ENCODE results near the gene FOXA3.
"Not testable (repeated sequence)": the region's sequence is repeated elsewhere in the genome, so short reads cannot be mapped to it uniquely, and the experiment has no call there.

Gene FOXA3

GRCh38 chr19:45895519-45895972 is 31.4 kb downstream of the FOXA3 start:
- DNase-seq (ENCODE audit: low spot score in 2 of 2) (no peak), ATAC-seq (replicated peaks; ENCODE audit: extremely low read depth, poor library complexity, severe bottlenecking) (no peak)
- H3K27me3 Mint-ChIP-seq = no peaks in the 10 kb centered on the region
- peaks cover 17% of the 10 kb centered on the region for H3K36me3 Mint-ChIP-seq (ENCODE audit: insufficient read depth)
- H3K9me3 Mint-ChIP-seq = no peaks in the 10 kb centered on the region
- no peak overlapping the region for H3K27ac Mint-ChIP-seq (ENCODE audit: low read depth)
- H3K4me1 Mint-ChIP-seq = peaks cover 7% of the 10 kb centered on the region
- H3K4me3 Mint-ChIP-seq = no peak overlapping the region

GRCh38 chr19:45895983-45896599 is 32.0 kb downstream of the FOXA3 start:
- H3K9me3 Mint-ChIP-seq; H3K27ac Mint-ChIP-seq (ENCODE audit: low read depth); H3K4me3 Mint-ChIP-seq; DNase-seq (ENCODE audit: low spot score in 2 of 2); H3K27me3 Mint-ChIP-seq; ATAC-seq (replicated peaks; ENCODE audit: extremely low read depth, poor library complexity, severe bottlenecking): not testable (repeated sequence)
- peaks cover 17% of the 10 kb centered on the region for H3K36me3 Mint-ChIP-seq (ENCODE audit: insufficient read depth)
- H3K4me1 Mint-ChIP-seq = peaks cover 12% of the 10 kb centered on the region

- no peak for ATAC-seq (replicated peaks; ENCODE audit: extremely low read depth, poor library complexity, severe bottlenecking)
- peaks cover 19% of the 10 kb centered on the region for H3K36me3 Mint-ChIP-seq (ENCODE audit: insufficient read depth)
- DNase-seq (ENCODE audit: low spot score in 2 of 2) = no peak
- no peaks in the 10 kb centered on the region for H3K27me3 Mint-ChIP-seq
- H3K4me3 Mint-ChIP-seq = no peak overlapping the region
- no peak overlapping the region for H3K27ac Mint-ChIP-seq (ENCODE audit: low read depth)
- H3K4me1 Mint-ChIP-seq = peaks cover 20% of the 10 kb centered on the region
- no peaks in the 10 kb centered on the region for H3K9me3 Mint-ChIP-seq
Observed at GRCh38 chr19:45897261-45897812, 33.2 kb downstream of the FOXA3 start.

- H3K36me3 Mint-ChIP-seq (ENCODE audit: insufficient read depth) = peaks cover 26% of the 10 kb centered on the region
- ATAC-seq (replicated peaks; ENCODE audit: extremely low read depth, poor library complexity, severe bottlenecking) (no peak), DNase-seq (ENCODE audit: low spot score in 2 of 2) (no peak)
- no peak overlapping the region for H3K27ac Mint-ChIP-seq (ENCODE audit: low read depth)
- no peak overlapping the region for H3K4me3 Mint-ChIP-seq
- H3K4me1 Mint-ChIP-seq = peaks cover 21% of the 10 kb centered on the region
- no peaks in the 10 kb centered on the region for H3K27me3 Mint-ChIP-seq
- H3K9me3 Mint-ChIP-seq = no peaks in the 10 kb centered on the region
Observed at GRCh38 chr19:45899253-45899652, 35.1 kb downstream of the FOXA3 start.

- DNase-seq (ENCODE audit: low spot score in 2 of 2) (no peak), ATAC-seq (replicated peaks; ENCODE audit: extremely low read depth, poor library complexity, severe bottlenecking) (no peak)
- peak overlapping the region; percentile 92 for H3K4me3 Mint-ChIP-seq
- no peaks in the 10 kb centered on the region for H3K27me3 Mint-ChIP-seq
- H3K4me1 Mint-ChIP-seq = peaks cover 21% of the 10 kb centered on the region
- no peak overlapping the region for H3K27ac Mint-ChIP-seq (ENCODE audit: low read depth)
- H3K9me3 Mint-ChIP-seq = no peaks in the 10 kb centered on the region
- peaks cover 21% of the 10 kb centered on the region for H3K36me3 Mint-ChIP-seq (ENCODE audit: insufficient read depth)
Observed at GRCh38 chr19:45899919-45900589, 35.9 kb downstream of the FOXA3 start.

- no peaks in the 10 kb centered on the region for H3K27me3 Mint-ChIP-seq
- H3K36me3 Mint-ChIP-seq (ENCODE audit: insufficient read depth) = peaks cover 18% of the 10 kb centered on the region
- ATAC-seq (replicated peaks; ENCODE audit: extremely low read depth, poor library complexity, severe bottlenecking) (no peak), DNase-seq (ENCODE audit: low spot score in 2 of 2) (no peak)
- peak overlapping the region; percentile 92 for H3K4me3 Mint-ChIP-seq
- H3K9me3 Mint-ChIP-seq = no peaks in the 10 kb centered on the region
- peaks cover 21% of the 10 kb centered on the region for H3K4me1 Mint-ChIP-seq
- H3K27ac Mint-ChIP-seq (ENCODE audit: low read depth) = no peak overlapping the region
Observed at GRCh38 chr19:45900738-45901431, 36.8 kb downstream of the FOXA3 start.

- DNase-seq (ENCODE audit: low spot score in 2 of 2) (no peak), ATAC-seq (replicated peaks; ENCODE audit: extremely low read depth, poor library complexity, severe bottlenecking) (no peak)
- H3K4me1 Mint-ChIP-seq = peaks cover 21% of the 10 kb centered on the region
- H3K4me3 Mint-ChIP-seq = peak overlapping the region; percentile 92
- no peaks in the 10 kb centered on the region for H3K9me3 Mint-ChIP-seq
- H3K27me3 Mint-ChIP-seq = no peaks in the 10 kb centered on the region
- peak overlapping the region; percentile 89 for H3K27ac Mint-ChIP-seq (ENCODE audit: low read depth)
- H3K36me3 Mint-ChIP-seq (ENCODE audit: insufficient read depth) = peaks cover 18% of the 10 kb centered on the region
Observed at GRCh38 chr19:45901432-45901911, 37.3 kb downstream of the FOXA3 start.

GRCh38 chr19:45901912-45902650 is 38.0 kb downstream of the FOXA3 start, which contains the start of gene MYPOP:
Gene MYPOP (minus strand): TSS chr19:45902613. CDS start chr19:45901773, 840 bp downstream.
- H3K27ac Mint-ChIP-seq (ENCODE audit: low read depth) = peak within 1 kb of the TSS; percentile 89
- no peaks in the 10 kb centered on the region for H3K9me3 Mint-ChIP-seq
- peaks cover 18% of the 10 kb centered on the region for H3K36me3 Mint-ChIP-seq (ENCODE audit: insufficient read depth)
- H3K4me1 Mint-ChIP-seq = peaks cover 21% of the 10 kb centered on the region
- ATAC-seq (replicated peaks; ENCODE audit: extremely low read depth, poor library complexity, severe bottlenecking) (no peak), DNase-seq (ENCODE audit: low spot score in 2 of 2) (no peak)
- H3K27me3 Mint-ChIP-seq = no peaks in the 10 kb centered on the region
- peak within 1 kb of the TSS; percentile 92 for H3K4me3 Mint-ChIP-seq

GRCh38 chr19:45902651-45903625 is 38.8 kb downstream of the FOXA3 start:
- H3K4me3 Mint-ChIP-seq = peak overlapping the region; percentile 92
- H3K27me3 Mint-ChIP-seq = no peaks in the 10 kb centered on the region
- ATAC-seq (replicated peaks; ENCODE audit: extremely low read depth, poor library complexity, severe bottlenecking) (peak; percentile 79), DNase-seq (ENCODE audit: low spot score in 2 of 2) (peak; percentile 98 to 99)
- H3K4me1 Mint-ChIP-seq = peaks cover 21% of the 10 kb centered on the region
- H3K9me3 Mint-ChIP-seq = no peaks in the 10 kb centered on the region
- peaks cover 18% of the 10 kb centered on the region for H3K36me3 Mint-ChIP-seq (ENCODE audit: insufficient read depth)
- H3K27ac Mint-ChIP-seq (ENCODE audit: low read depth) = peak overlapping the region; percentile 89

GRCh38 chr19:45905011-45905410 is 40.9 kb downstream of the FOXA3 start:
- H3K27me3 Mint-ChIP-seq = peaks cover 17% of the 10 kb centered on the region
- no peak for ATAC-seq (replicated peaks; ENCODE audit: extremely low read depth, poor library complexity, severe bottlenecking)
- H3K4me3 Mint-ChIP-seq = no peak overlapping the region
- H3K9me3 Mint-ChIP-seq = no peaks in the 10 kb centered on the region
- DNase-seq (ENCODE audit: low spot score in 2 of 2) = no peak
- peaks cover 19% of the 10 kb centered on the region for H3K4me1 Mint-ChIP-seq
- H3K36me3 Mint-ChIP-seq (ENCODE audit: insufficient read depth) = peaks cover 12% of the 10 kb centered on the region
- no peak overlapping the region for H3K27ac Mint-ChIP-seq (ENCODE audit: low read depth)

- Mint-ChIP-seq H3K4me3 (no peak overlapping the region), H3K9me3 (no peaks in the 10 kb centered on the region), H3K27ac (ENCODE audit: low read depth) (no peak overlapping the region), H3K36me3 (ENCODE audit: insufficient read depth) (peaks cover 10% of the 10 kb centered on the region), H3K27me3 (peaks cover 25% of the 10 kb centered on the region), H3K4me1 (peaks cover 9% of the 10 kb centered on the region)
- DNase-seq (ENCODE audit: low spot score in 2 of 2) (no peak), ATAC-seq (replicated peaks; ENCODE audit: extremely low read depth, poor library complexity, severe bottlenecking) (no peak)
Observed at GRCh38 chr19:45906221-45906620, 42.1 kb downstream of the FOXA3 start.

All from central memory CD8-positive, alpha-beta T cell (primary cell).